GM18526 (cell line): Measurements from ENCODE around the gene LRRC7.

Source experiments
- POLR2A ChIP-seq: IDR thresholded peaks from 3 replicates; pipeline ENCODE4 v1.6.1; 2011; ENCODE audit not compliant: insufficient read length; ENCODE audit errors: extremely low read depth

Gene LRRC7

GRCh38 chr1:69940816-69941215 lies 373.1 kb downstream of the LRRC7 start:
- TF ChIP-seq POLR2A = no peak

- TF ChIP-seq POLR2A = no peak
Observed at GRCh38 chr1:69943030-69943429, 375.3 kb downstream of the LRRC7 start.

- no peak for TF ChIP-seq POLR2A
Observed at GRCh38 chr1:69946935-69947334, 379.2 kb downstream of the LRRC7 start.

- no peak for TF ChIP-seq POLR2A
Observed at GRCh38 chr1:69947837-69948236, 380.1 kb downstream of the LRRC7 start.

- no peak for TF ChIP-seq POLR2A
Observed at GRCh38 chr1:69952676-69953075, 385.0 kb downstream of the LRRC7 start.

- TF ChIP-seq POLR2A = no peak
Observed at GRCh38 chr1:69967245-69967766, 399.6 kb downstream of the LRRC7 start.

GRCh38 chr1:69976896-69977295 lies 409.2 kb downstream of the LRRC7 start:
- no peak for TF ChIP-seq POLR2A

- no peak for TF ChIP-seq POLR2A
Observed at GRCh38 chr1:69982992-69983391, 415.3 kb downstream of the LRRC7 start.

GRCh38 chr1:69985376-69985775 lies 417.7 kb downstream of the LRRC7 start:
- TF ChIP-seq POLR2A = no peak

- no peak for TF ChIP-seq POLR2A
Observed at GRCh38 chr1:69985901-69986439, 418.2 kb downstream of the LRRC7 start.

GRCh38 chr1:69987881-69988280 lies 420.2 kb downstream of the LRRC7 start:
- TF ChIP-seq POLR2A = no peak

DNA sequence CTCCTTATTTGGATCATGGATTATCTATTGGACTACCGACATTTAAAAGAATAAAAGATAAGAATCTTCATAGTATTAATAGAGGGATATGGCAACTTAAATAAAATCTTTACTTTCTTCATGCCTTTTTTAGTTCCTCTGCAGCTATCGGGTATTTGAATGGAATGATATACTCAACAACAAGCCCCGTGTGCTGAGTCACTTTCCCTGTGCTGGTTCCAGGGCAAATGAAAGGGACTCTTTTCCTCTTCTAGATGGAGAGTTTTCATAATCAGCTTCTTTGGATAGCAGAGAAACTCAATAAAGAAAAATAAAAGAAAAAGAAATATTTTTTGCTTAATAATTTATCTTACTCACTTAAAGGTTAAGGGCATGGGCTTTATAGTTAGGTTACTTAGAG lies 423.9 kb downstream of the LRRC7 start:
- TF ChIP-seq POLR2A = no peak

DNA sequence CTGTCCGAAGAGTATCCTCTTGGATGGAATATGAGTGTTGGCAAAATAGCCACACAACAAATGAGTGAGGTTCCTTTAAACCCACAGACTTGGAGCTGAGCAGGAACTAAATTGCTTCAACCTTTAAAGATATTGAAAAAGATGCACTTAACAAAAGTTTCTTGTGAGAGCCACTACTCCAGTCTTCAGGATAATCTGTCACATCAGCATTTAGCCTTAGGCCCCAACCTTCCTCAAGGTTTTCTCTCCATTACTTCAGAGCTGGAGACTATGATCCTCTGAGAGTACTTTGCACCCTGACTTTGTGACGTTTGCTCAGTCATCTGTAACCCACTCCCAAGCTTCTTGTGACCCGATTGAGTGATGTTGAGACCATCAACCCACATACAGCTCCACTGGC lies 424.9 kb downstream of the LRRC7 start:
- no peak for TF ChIP-seq POLR2A

- TF ChIP-seq POLR2A = no peak
Observed at GRCh38 chr1:69993810-69994209, 426.1 kb downstream of the LRRC7 start.

- TF ChIP-seq POLR2A = no peak
Observed at GRCh38 chr1:69994241-69994640, 426.5 kb downstream of the LRRC7 start.

DNA sequence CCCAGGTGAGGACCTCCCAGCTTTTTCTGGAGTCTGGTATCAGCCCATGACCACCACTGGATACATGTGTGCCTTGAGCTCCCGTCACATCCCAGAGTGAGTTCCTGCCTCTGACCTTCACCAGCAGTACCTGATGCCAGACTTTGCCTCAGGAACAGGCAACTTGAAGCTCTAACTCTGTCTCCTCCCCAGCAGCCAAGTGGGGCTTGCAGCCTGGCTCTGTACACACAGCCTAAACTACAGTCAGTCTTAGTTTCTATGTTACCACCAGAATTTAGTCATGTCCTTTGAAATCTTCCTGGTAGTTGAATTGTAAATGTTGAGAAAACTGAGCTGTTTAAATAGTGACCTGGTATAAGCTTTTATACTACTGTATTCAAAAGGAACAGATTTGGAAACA lies 431.1 kb downstream of the LRRC7 start:
- TF ChIP-seq POLR2A = no peak

DNA sequence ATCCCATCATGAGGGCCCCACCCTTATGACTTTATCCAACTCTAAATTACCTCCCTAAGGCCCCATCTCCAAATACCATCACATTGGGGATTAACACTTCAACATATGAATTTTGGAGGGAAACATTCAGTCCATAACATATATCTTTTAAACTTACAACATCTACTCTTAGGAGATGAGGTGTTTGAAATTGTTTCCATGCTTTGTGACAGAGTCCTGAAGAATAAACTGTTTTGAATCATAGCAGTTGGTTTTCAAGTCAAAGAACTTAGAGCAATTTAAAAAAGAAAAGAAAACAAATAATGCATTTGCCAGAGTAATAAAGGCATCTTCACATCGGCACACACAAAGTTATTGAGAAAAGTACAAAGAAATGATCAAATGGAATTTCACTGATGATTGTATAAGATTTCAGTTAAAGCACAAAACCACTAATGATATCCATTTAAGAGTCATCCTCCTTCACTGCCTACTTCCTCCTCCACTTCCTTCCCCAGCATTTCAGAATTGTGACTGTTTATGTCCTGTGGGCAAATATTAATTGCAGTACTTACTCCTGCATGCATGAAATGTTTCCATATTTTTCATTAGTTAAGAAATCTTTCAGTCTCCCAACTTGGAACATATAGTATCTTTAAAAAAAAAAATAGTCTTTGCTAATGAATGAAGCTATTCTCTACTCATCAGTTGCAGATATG lies 435.6 kb downstream of the LRRC7 start:
- no peak for TF ChIP-seq POLR2A
